C4-2B (cell line): Measurements from ENCODE around the gene TIPARP.
"Not testable (repeated sequence)": the region's sequence is repeated elsewhere in the genome, so short reads cannot be mapped to it uniquely, and the experiment has no call there.

Experiments used
- H3K27ac ChIP-seq: fragments of 450-650 bp; 2 replicates; pipeline ENCODE4 v1.5.1; 2017
- CTCF ChIP-seq: fragments of 450-650 bp; conservative IDR thresholded peaks from 2 replicates; pipeline ENCODE4 v1.5.1; 2017; ENCODE audit warnings: mild to moderate bottlenecking
- ZFX ChIP-seq: fragments of 450-650 bp; IDR thresholded peaks from 2 replicates; pipeline ENCODE4 v1.6.1; 2017

The TIPARP gene

GRCh38 chr3:156728267-156728985 is 54.0 kb downstream of the TIPARP start:
- H3K27ac ChIP-seq = no peak overlapping the region
- no peak for TF ChIP-seq ZFX
- no peak for TF ChIP-seq CTCF

- TF ChIP-seq ZFX = no peak
- no peak for TF ChIP-seq CTCF
- no peak overlapping the region for H3K27ac ChIP-seq
These were observed 55.2 kb downstream of the TIPARP start for GRCh38 chr3:156729460-156730179.

GRCh38 chr3:156731813-156732212 is 57.4 kb downstream of the TIPARP start:
- TF ChIP-seq ZFX = no peak
- no peak for TF ChIP-seq CTCF
- H3K27ac ChIP-seq = no peak overlapping the region

- TF ChIP-seq ZFX = no peak
- no peak for TF ChIP-seq CTCF
- no peak overlapping the region for H3K27ac ChIP-seq
These were observed 57.9 kb downstream of the TIPARP start for GRCh38 chr3:156732261-156732660.

GRCh38 chr3:156732715-156733421 is 58.5 kb downstream of the TIPARP start:
- H3K27ac ChIP-seq = no peak overlapping the region
- no peak for TF ChIP-seq CTCF
- no peak for TF ChIP-seq ZFX

GRCh38 chr3:156734661-156735060 is 60.3 kb downstream of the TIPARP start:
- not testable (repeated sequence) for H3K27ac ChIP-seq

- no peak for TF ChIP-seq CTCF
- TF ChIP-seq ZFX = no peak
These were observed 61.1 kb downstream of the TIPARP start for GRCh38 chr3:156735471-156735870.

GRCh38 chr3:156737049-156737448 is 62.7 kb downstream of the TIPARP start:
- not testable (repeated sequence) for H3K27ac ChIP-seq

More at GRCh38 chr3:156735471-156735870, 61.1 kb downstream of the TIPARP start:
- no peak overlapping the region for H3K27ac ChIP-seq
